HG03097 (cell line): ENCODE measurements around the gene PTPN9.

Source experiments
- ATAC-seq: cut with Tn5 transposase; IDR thresholded peaks from one replicate; pipeline ENCODE4 v1.9.1; 2021; ENCODE audit not compliant: unreplicated experiment, low FRiP score

The PTPN9 gene

DNA sequence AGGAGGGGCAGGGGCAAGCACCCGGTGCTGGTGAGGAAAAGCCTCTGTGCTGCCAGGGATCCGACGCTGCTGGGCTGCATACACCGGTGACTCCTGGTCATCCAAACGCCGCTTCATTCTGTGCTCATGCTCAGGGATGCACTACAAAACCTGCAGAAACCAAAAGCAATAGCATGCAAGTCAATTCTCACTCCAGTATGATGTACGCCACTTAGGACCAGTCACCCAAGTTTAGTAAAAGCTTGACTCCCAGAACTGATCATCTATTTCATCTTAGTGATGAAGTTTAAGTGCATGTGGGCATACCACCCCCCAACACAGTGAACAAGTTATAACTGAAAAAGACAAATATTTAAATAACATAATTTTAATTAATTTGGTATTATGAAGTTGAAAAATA, 148.9 kb downstream of the PTPN9 start:
- no peak for ATAC-seq

DNA sequence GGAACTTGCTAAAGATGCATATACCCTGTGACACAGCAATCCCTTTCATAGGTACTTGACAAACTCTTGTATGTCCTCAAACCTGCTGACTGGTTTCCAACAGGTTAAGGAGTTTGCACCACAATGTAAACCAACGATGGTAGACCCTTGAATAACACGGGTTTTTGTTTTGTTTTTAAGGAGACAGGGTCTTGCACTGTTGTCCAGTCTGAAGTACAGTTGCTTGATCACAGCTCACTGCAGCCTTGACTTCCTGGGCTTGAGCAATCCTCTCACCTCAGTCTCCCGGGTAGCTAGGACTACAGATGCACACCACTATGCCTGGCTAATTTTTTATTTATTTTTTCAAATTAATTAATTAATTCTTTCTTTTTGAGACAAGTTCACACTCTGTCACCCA, 151.0 kb downstream of the PTPN9 start:
- ATAC-seq = no peak

DNA sequence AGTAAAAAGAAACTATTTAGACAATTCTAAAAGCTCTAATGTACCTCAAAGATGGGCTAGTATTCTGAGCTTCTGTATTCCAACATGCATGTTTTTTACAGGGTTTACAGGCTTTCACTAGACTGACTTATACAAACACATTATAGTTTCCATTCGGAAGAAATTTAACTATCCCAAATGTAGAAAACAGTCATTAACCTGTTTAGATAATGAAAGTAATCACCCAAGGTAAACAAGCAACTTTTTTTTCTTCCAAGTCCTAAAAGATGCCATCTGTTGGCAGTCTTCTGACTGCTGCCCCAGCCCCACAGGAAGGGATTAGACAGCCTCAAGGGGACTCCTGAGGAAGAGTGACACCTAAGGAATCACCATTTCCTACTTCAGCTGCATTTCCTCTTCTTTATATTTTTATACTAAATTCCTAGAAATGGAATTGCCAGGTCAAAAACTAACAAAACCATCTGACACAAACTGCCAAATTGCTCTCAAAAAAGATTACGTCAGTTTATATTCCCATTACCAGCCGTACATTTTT, 153.1 kb downstream of the PTPN9 start:
- ATAC-seq = no peak

DNA sequence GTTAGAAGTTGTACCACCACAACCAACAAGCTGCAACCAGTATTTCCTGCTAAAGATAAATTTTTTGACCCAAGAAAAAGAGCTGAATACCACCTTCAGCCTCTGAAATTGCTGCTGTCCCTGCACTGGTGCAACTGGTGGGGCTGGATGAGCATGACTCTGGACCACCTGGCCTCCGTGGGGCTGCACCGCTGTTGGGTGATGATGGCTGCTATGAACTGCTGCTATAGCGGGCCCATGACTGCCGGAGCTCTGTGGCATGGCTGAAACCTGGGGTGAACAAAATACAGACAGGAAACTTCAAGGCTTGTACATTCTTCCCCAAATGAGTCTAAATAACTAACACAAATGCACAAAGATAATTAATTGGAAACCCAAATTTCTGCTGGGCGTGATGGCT, 156.6 kb downstream of the PTPN9 start:
- no peak for ATAC-seq

DNA sequence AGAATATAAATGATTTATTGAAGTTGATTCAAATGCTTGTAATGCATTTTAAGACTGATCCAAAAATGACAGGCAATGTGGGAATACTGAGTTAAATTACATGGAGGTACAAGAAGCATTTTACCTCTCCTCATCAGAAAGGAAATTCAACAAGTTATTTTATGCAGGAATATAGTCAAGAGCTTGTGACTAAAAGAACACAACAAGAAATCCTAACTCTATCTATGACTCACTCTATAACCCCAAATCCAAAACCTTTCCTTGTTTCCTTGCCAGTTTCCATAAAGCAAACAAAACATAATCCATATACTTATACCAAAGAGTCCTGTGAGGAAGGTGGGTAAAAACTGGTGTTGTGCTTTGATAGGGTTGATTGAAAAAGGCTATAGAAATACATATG, 158.4 kb downstream of the PTPN9 start:
- ATAC-seq = no peak

DNA sequence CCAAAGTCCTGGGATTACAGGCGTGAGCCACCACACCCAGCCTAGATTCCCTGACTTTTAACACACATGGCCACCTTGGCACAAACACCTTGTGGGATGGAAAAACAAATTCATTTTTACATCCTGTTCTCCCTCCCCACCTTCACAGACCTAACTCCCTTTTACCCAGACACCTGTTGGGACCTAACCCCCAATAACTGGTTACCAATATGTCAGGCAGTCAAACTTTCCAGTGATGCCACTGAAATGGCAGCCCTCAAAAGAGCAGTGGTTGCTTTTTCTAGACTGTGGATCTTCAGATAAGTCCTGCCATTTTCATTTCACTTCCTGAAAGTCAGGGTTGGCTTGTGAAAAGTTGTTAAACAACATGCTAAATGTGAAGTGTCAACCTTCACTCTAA, 162.5 kb downstream of the PTPN9 start:
- no peak for ATAC-seq
